Right lobe of liver (tissue), 4 donors: ENCODE results near the gene FAM149A.

Experiments used
- POLR2A ChIP-seq: fragments of 450-650 bp; IDR thresholded peaks from one replicate; pipeline ENCODE4 v1.6.1; 2017; ENCODE audit warnings: antibody characterized with exemption, mild to moderate bottlenecking
- TF ChIP-seq, protein P1 (sequence below), 4 donors: fragments of 200-600 bp in 3 of 4; fragments of 450-650 bp in 1 of 4; IDR thresholded peaks; one replicate each; pipeline versions ENCODE4 v1.5.1 to v1.8.0; 2016 to 2022; ENCODE audit warnings: antibody characterized with exemption in 4 of 4, mild to moderate bottlenecking in 2 of 4
- donor health status: DM: no; HTN: no; CAD: no.
- donor health status: DM: no; HTN: no; CAD: no.
- donor health status: DM: no; HTN: yes; CAD: no.

DNA sequence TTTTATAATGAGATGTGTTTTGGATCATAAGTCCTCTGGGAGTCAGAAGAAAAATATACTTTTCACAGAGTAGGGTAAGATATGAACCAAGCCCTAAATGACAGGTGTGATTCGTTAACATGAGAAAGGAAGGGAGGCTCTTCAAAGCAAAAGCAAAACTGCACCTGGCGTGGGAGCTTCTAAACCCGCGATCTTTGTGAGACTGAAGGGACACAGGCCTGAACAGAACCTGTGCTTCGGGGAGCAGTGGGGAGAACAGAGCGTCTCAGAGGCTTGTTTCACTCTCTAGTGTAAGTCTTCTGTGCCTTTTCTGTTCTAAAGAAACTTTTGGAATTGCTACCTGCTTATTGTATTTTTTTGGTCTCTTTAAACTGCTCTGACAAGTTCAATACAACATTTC, 56.6 kb downstream of the FAM149A start:
- TF ChIP-seq POLR2A: no peak
- TF ChIP-seq, protein P1, sequence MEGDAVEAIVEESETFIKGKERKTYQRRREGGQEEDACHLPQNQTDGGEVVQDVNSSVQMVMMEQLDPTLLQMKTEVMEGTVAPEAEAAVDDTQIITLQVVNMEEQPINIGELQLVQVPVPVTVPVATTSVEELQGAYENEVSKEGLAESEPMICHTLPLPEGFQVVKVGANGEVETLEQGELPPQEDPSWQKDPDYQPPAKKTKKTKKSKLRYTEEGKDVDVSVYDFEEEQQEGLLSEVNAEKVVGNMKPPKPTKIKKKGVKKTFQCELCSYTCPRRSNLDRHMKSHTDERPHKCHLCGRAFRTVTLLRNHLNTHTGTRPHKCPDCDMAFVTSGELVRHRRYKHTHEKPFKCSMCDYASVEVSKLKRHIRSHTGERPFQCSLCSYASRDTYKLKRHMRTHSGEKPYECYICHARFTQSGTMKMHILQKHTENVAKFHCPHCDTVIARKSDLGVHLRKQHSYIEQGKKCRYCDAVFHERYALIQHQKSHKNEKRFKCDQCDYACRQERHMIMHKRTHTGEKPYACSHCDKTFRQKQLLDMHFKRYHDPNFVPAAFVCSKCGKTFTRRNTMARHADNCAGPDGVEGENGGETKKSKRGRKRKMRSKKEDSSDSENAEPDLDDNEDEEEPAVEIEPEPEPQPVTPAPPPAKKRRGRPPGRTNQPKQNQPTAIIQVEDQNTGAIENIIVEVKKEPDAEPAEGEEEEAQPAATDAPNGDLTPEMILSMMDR (IDR thresholded peaks at IDR 0.05): no peak
